ENCODE measurements around the gene NTN4. TPM values are rescaled to one million over a fixed set of nuclear protein-coding genes. Genes with fewer than 3 reads are reported as not detected.

NTN4 gene
- total RNA-seq, 2 donors from 2014 or later, result 72.3 to 79.2 TPM

GRCh38 chr12:95836185-95836609 lies 45.6 kb upstream of the NTN4 start:
- H3K36me3 ChIP-seq, result no peaks in the 10 kb centered on the region
- no peaks in the 10 kb centered on the region for H3K4me1 ChIP-seq (ENCODE audit: control insufficient read depth in 1 of 2, low read depth in 2 of 2)
- TF ChIP-seq CTCF (IDR thresholded peaks at IDR 0.05), result no peak
- no peaks in the 10 kb centered on the region for H3K9me3 ChIP-seq
- no peak overlapping the region for H3K27ac ChIP-seq
- H3K27me3 ChIP-seq (replicated peaks; ENCODE audit: insufficient read depth), result no peaks in the 10 kb centered on the region
- H3K4me3 ChIP-seq, result no peak overlapping the region
- ATAC-seq (ENCODE audit: insufficient number of reproducible peaks, low FRiP score, low read depth) (no peak), DNase-seq (ENCODE audit: low spot score) (no peak)

DNA sequence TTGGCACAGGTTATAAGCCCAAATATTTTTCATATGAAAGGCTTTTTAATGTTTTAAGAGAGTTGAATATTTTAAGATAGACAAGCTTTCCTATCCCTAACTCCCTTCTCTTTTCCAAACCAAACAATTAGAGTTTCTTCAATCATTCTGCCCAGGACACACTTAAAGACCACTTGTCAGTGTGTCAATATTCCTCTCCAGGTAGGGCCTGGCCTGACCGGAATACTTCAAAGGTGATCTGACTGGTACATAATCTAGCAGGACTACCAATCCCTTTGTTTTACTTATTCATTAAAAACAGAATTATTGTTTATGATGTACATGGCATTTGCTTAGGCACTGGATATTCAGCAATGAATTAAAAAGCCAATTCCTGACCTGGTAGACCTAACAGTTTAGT lies 44.0 kb upstream of the NTN4 start:
- H3K9me3 ChIP-seq, result no peaks in the 10 kb centered on the region
- no peak overlapping the region for H3K27ac ChIP-seq
- H3K36me3 ChIP-seq, result no peaks in the 10 kb centered on the region
- no peaks in the 10 kb centered on the region for H3K27me3 ChIP-seq (replicated peaks; ENCODE audit: insufficient read depth)
- ATAC-seq (ENCODE audit: insufficient number of reproducible peaks, low FRiP score, low read depth) (no peak), DNase-seq (ENCODE audit: low spot score) (no peak)
- H3K4me3 ChIP-seq, result no peak overlapping the region
- peaks cover 0 to 1% of the 10 kb centered on the region in 2 donors for H3K4me1 ChIP-seq (ENCODE audit: control insufficient read depth in 1 of 2, low read depth in 2 of 2)
- TF ChIP-seq CTCF (IDR thresholded peaks at IDR 0.05), result no peak

- Histone ChIP-seq H3K4me1 (ENCODE audit: control insufficient read depth in 1 of 2, low read depth in 2 of 2) (peaks cover 3 to 15% of the 10 kb centered on the region in 2 donors), H3K4me3 (no peak overlapping the region), H3K27me3 (replicated peaks; ENCODE audit: insufficient read depth) (no peaks in the 10 kb centered on the region), H3K9me3 (no peaks in the 10 kb centered on the region), H3K36me3 (no peaks in the 10 kb centered on the region), H3K27ac (no peak overlapping the region)
- DNase-seq (ENCODE audit: low spot score) (no peak), ATAC-seq (ENCODE audit: insufficient number of reproducible peaks, low FRiP score, low read depth) (no peak)
- TF ChIP-seq CTCF (IDR thresholded peaks at IDR 0.05), result no peak
Measured at GRCh38 chr12:95830335-95831089, 39.9 kb upstream of the NTN4 start.

DNA sequence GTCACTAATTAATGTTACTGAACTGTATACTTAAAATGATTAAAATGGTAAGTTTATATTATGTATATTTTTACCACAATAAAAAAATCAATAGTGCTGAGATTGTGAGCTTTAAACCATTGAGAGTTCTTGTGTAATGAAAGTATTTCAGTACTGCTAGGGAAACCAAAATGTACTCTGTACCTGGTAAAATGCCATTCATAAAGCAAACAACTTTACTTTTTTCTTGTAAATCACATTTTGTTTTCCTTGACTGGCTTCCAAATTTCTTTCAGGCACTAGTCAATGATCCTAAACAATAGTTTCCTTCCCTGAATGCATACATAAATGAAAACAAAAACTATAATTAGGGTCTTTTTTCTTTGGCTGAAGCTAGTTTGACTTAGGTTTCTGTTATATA lies 38.8 kb upstream of the NTN4 start:
- Histone ChIP-seq H3K4me3 (no peak overlapping the region), H3K9me3 (no peaks in the 10 kb centered on the region), H3K4me1 (ENCODE audit: control insufficient read depth in 1 of 2, low read depth in 2 of 2) (peaks cover 3 to 15% of the 10 kb centered on the region in 2 donors), H3K27ac (no peak overlapping the region), H3K36me3 (no peaks in the 10 kb centered on the region), H3K27me3 (replicated peaks; ENCODE audit: insufficient read depth) (no peaks in the 10 kb centered on the region)
- TF ChIP-seq CTCF (IDR thresholded peaks at IDR 0.05), result no peak
- DNase-seq (ENCODE audit: low spot score), result no peak
- ATAC-seq (ENCODE audit: insufficient number of reproducible peaks, low FRiP score, low read depth), result no peak

- no peak for DNase-seq (ENCODE audit: low spot score)
- peak; percentile 48 for TF ChIP-seq CTCF (IDR thresholded peaks at IDR 0.05)
- Histone ChIP-seq H3K4me3 (no peak overlapping the region), H3K36me3 (no peaks in the 10 kb centered on the region), H3K4me1 (ENCODE audit: control insufficient read depth in 1 of 2, low read depth in 2 of 2) (no peaks in the 10 kb centered on the region), H3K27me3 (replicated peaks; ENCODE audit: insufficient read depth) (no peaks in the 10 kb centered on the region), H3K9me3 (no peaks in the 10 kb centered on the region), H3K27ac (no peak overlapping the region)
- ATAC-seq (ENCODE audit: insufficient number of reproducible peaks, low FRiP score, low read depth), result no peak
Measured at GRCh38 chr12:95820096-95820703, 29.6 kb upstream of the NTN4 start.

Measured in thoracic aorta (tissue), 2 donors.